ENCODE data around the gene NIT1.

GRCh38 chr1:161131523-161132409 lies 13.9 kb downstream of the NIT1 start:
- no peak for TF ChIP-seq POLR2A (IDR thresholded peaks at IDR 0.05)
- TF ChIP-seq CTCF (IDR thresholded peaks at IDR 0.05), result no peak
- no peak for TF ChIP-seq POLR2AphosphoS5 (IDR thresholded peaks at IDR 0.05)

Measured in breast epithelium (tissue), 3 donors.